ENCODE data around the gene NCAM1.

NCAM1 gene

GRCh38 chr11:113248702-113249490 is 287.7 kb downstream of the NCAM1 start:
- Histone ChIP-seq H3K27me3 (ENCODE audit: insufficient read depth, low read depth, severe bottlenecking) (no peaks in the 10 kb centered on the region), H3K36me3 (peaks cover 5% of the 10 kb centered on the region; the same call in 1 of the 2 replicates), H3K27ac (no peak overlapping the region), H3K9me3 (ENCODE audit: severe bottlenecking) (no peaks in the 10 kb centered on the region), H3K4me3 (ENCODE audit: low read depth, low read length) (no peak overlapping the region)
- DNase-seq = no peak
- TF ChIP-seq CTCF (IDR thresholded peaks at IDR 0.05; ENCODE audit: low read depth, low read length) = no peak

GRCh38 chr11:113249491-113249763 is 288.2 kb downstream of the NCAM1 start:
- Histone ChIP-seq H3K36me3 (peaks cover 5% of the 10 kb centered on the region; the same call in 1 of the 2 replicates), H3K27ac (no peak overlapping the region), H3K27me3 (ENCODE audit: insufficient read depth, low read depth, severe bottlenecking) (no peaks in the 10 kb centered on the region), H3K4me3 (ENCODE audit: low read depth, low read length) (no peak overlapping the region), H3K9me3 (ENCODE audit: severe bottlenecking) (no peaks in the 10 kb centered on the region)
- TF ChIP-seq CTCF (IDR thresholded peaks at IDR 0.05; ENCODE audit: low read depth, low read length) = peak; percentile 36
- DNase-seq = no peak

GRCh38 chr11:113249786-113250185 is 288.6 kb downstream of the NCAM1 start:
- Histone ChIP-seq H3K9me3 (ENCODE audit: severe bottlenecking) (no peaks in the 10 kb centered on the region), H3K27ac (no peak overlapping the region), H3K4me3 (ENCODE audit: low read depth, low read length) (no peak overlapping the region), H3K27me3 (ENCODE audit: insufficient read depth, low read depth, severe bottlenecking) (no peaks in the 10 kb centered on the region), H3K36me3 (peaks cover 5% of the 10 kb centered on the region; the same call in 1 of the 2 replicates)
- no peak for TF ChIP-seq CTCF (IDR thresholded peaks at IDR 0.05; ENCODE audit: low read depth, low read length)
- DNase-seq = no peak

- no peak overlapping the region for H3K27ac ChIP-seq
- no peak for TF ChIP-seq CTCF (IDR thresholded peaks at IDR 0.05; ENCODE audit: low read depth, low read length)
- DNase-seq = no peak
- no peak overlapping the region for H3K4me3 ChIP-seq (ENCODE audit: low read depth, low read length)
- H3K27me3 ChIP-seq (ENCODE audit: insufficient read depth, low read depth, severe bottlenecking) = no peaks in the 10 kb centered on the region
- no peaks in the 10 kb centered on the region for H3K9me3 ChIP-seq (ENCODE audit: severe bottlenecking)
- peaks cover 3% of the 10 kb centered on the region for H3K36me3 ChIP-seq
Observed at GRCh38 chr11:113251281-113251680, 290.1 kb downstream of the NCAM1 start.

- DNase-seq = no peak
- Histone ChIP-seq H3K27ac (no peak overlapping the region), H3K4me3 (ENCODE audit: low read depth, low read length) (no peak overlapping the region), H3K9me3 (ENCODE audit: severe bottlenecking) (no peaks in the 10 kb centered on the region), H3K27me3 (ENCODE audit: insufficient read depth, low read depth, severe bottlenecking) (no peaks in the 10 kb centered on the region), H3K36me3 (no peaks in the 10 kb centered on the region; the same call in 1 of the 2 replicates)
- no peak for TF ChIP-seq CTCF (IDR thresholded peaks at IDR 0.05; ENCODE audit: low read depth, low read length)
Observed at GRCh38 chr11:113253406-113253805, 292.2 kb downstream of the NCAM1 start.

GRCh38 chr11:113255096-113255495 is 293.9 kb downstream of the NCAM1 start:
- TF ChIP-seq CTCF (IDR thresholded peaks at IDR 0.05; ENCODE audit: low read depth, low read length) = no peak
- H3K36me3 ChIP-seq = peaks cover 2% of the 10 kb centered on the region
- H3K9me3 ChIP-seq (ENCODE audit: severe bottlenecking) = no peaks in the 10 kb centered on the region
- H3K27me3 ChIP-seq (ENCODE audit: insufficient read depth, low read depth, severe bottlenecking) = no peaks in the 10 kb centered on the region
- DNase-seq = no peak
- H3K4me3 ChIP-seq (ENCODE audit: low read depth, low read length) = no peak overlapping the region
- H3K27ac ChIP-seq = no peak overlapping the region

Data from WERI-Rb-1 (cell line).